HepG2 (cell line): ENCODE data around the gene VAC14. TPM values are rescaled to one million over a fixed set of nuclear protein-coding genes. Genes with fewer than 3 reads are reported as not detected.
A peak's percentile ranks its signal among the peaks of the same experiment; 100 is the strongest.

Source experiments
- ATM ChIP-seq: fragments of 450-650 bp; IDR thresholded peaks from 2 replicates; pipeline ENCODE4 v1.7.1; 2017; ENCODE audit warnings: mild to moderate bottlenecking, borderline replicate concordance
- CBX5 ChIP-seq: sonication (generic); formaldehyde crosslinking; IDR thresholded peaks from 2 replicates; pipeline ENCODE4 v1.4.0; 2020; ENCODE audit warnings: missing genetic modification reagents, borderline replicate concordance
- CCAR2 ChIP-seq: fragments of 200-400 bp; formaldehyde crosslinking; optimal IDR thresholded peaks from 2 replicates; pipeline ENCODE3; 2018; ENCODE audit warnings: low read depth, mild to moderate bottlenecking, low read length, moderate library complexity
- DNMT1 ChIP-seq: sonication (generic); formaldehyde crosslinking; IDR thresholded peaks from 2 replicates; pipeline ENCODE4 v1.5.1; 2020; ENCODE audit warnings: mild to moderate bottlenecking, missing genetic modification reagents
- HOXA5 ChIP-seq: sonication (generic); formaldehyde crosslinking; IDR thresholded peaks from 2 replicates; pipeline ENCODE4 v1.4.0; 2020; ENCODE audit warnings: missing genetic modification reagents
- JARID2 ChIP-seq: sonication (generic); formaldehyde crosslinking; IDR thresholded peaks from 2 replicates; pipeline ENCODE4 v1.8.1; 2023; ENCODE audit warnings: missing genetic modification reagents, inconsistent platforms; ENCODE audit not compliant: insufficient replicate concordance
- NFRKB ChIP-seq: fragments of 450-650 bp; IDR thresholded peaks from 2 replicates; pipeline ENCODE4 v1.6.1; 2017
- PCBP1 ChIP-seq: fragments of 200-400 bp; formaldehyde crosslinking; IDR thresholded peaks from 2 replicates; pipeline ENCODE4 v1.6.1; 2017; ENCODE audit warnings: mild to moderate bottlenecking, low read depth, low read length, borderline replicate concordance
- PTBP1 ChIP-seq: fragments of 200-400 bp; formaldehyde crosslinking; IDR thresholded peaks from 2 replicates; pipeline ENCODE4 v1.6.1; 2018; ENCODE audit warnings: low read length, low read depth; ENCODE audit not compliant: poor library complexity, severe bottlenecking
- SP2 ChIP-seq: sonication (generic); formaldehyde crosslinking; IDR thresholded peaks from 2 replicates; pipeline ENCODE4 v1.5.1; 2020; ENCODE audit warnings: mild to moderate bottlenecking, missing genetic modification reagents
- ZBTB7B ChIP-seq: sonication (generic); formaldehyde crosslinking; IDR thresholded peaks from 2 replicates; pipeline ENCODE4 v1.4.0; 2020; ENCODE audit warnings: missing genetic modification reagents
- ZNF24 ChIP-seq: fragments of 450-650 bp; IDR thresholded peaks from 2 replicates; pipeline ENCODE4 v1.6.1; 2017; ENCODE audit warnings: antibody characterized with exemption, mild to moderate bottlenecking
- ZNF350 ChIP-seq: sonication (generic); formaldehyde crosslinking; IDR thresholded peaks from 2 replicates; pipeline ENCODE4 v1.4.0; 2020; ENCODE audit warnings: mild to moderate bottlenecking, low read depth, missing genetic modification reagents, borderline replicate concordance
- ZNF510 ChIP-seq: sonication (generic); formaldehyde crosslinking; IDR thresholded peaks from 2 replicates; pipeline ENCODE4 v1.4.0; 2020; ENCODE audit warnings: low read depth, mild to moderate bottlenecking, missing genetic modification reagents
- ZNF547 ChIP-seq: sonication (generic); formaldehyde crosslinking; IDR thresholded peaks from 2 replicates; pipeline ENCODE4 v1.5.1; 2020; ENCODE audit warnings: mild to moderate bottlenecking, missing genetic modification reagents
- ZNF782 ChIP-seq: sonication (generic); formaldehyde crosslinking; IDR thresholded peaks from 2 replicates; pipeline ENCODE4 v1.4.0; 2020; ENCODE audit warnings: missing genetic modification reagents, mild to moderate bottlenecking, borderline replicate concordance
- ZNF878 ChIP-seq: sonication (generic); formaldehyde crosslinking; IDR thresholded peaks from 2 replicates; pipeline ENCODE4 v1.8.1; 2023; ENCODE audit warnings: mild to moderate bottlenecking, missing genetic modification reagents, moderate library complexity
- polyA plus RNA-seq, 8 experiments: library from polyadenylated mRNA; depleted of rRNA in 3 of 8; stranded (reverse) in 7 of 8; unstranded in 1 of 8; fragments of >200 nt; fragmentation: Illumina TruSeq in 4 of 8; extraction: Trizol in 4 of 8; gene quantifications; 2 replicates each; pipeline versions ENCODE4 v1.2.1 to v1.2.3, GENCODE V29; 2011 to 2016; ENCODE audit warnings: low read depth in 4 of 8, missing spikeins in 1 of 8, mixed read lengths in 1 of 8; ENCODE audit not compliant: insufficient read depth in 1 of 8
- total RNA-seq, 5 experiments: library from RNA; depleted of rRNA; stranded (reverse); fragments of >200 nt; fragmentation: Illumina TruSeq; extraction: Trizol; gene quantifications; 2 replicates each; pipeline ENCODE4 v1.2.3, GENCODE V29; 2016; ENCODE audit warnings: low read depth in 1 of 5
- TF ChIP-seq, protein P1 (sequence below): sonication (generic); formaldehyde crosslinking; IDR thresholded peaks from 2 replicates; pipeline ENCODE4 v1.9.0; 2021; ENCODE audit warnings: missing genetic modification reagents, borderline replicate concordance
- TF ChIP-seq, protein P2 (sequence below), 2 experiments: fragments of 450-650 bp in 1 of 2; sonication (generic) in 1 of 2; formaldehyde crosslinking; IDR thresholded peaks; 2 replicates each; pipeline versions ENCODE4 v1.5.0 to v1.8.0; 2020 to 2022; ENCODE audit warnings: mild to moderate bottlenecking in 1 of 2, missing genetic modification reagents in 1 of 2
- TF ChIP-seq, protein P3 (sequence below): IDR thresholded peaks from 2 replicates; pipeline ENCODE4 v1.6.1; 2012; ENCODE audit warnings: low read length, improper control_type of control experiment
- TF ChIP-seq, protein P4 (sequence below): sonication (generic); formaldehyde crosslinking; conservative IDR thresholded peaks from 2 replicates; pipeline ENCODE4 v1.8.0; 2022; ENCODE audit warnings: mild to moderate bottlenecking, moderate library complexity, missing genetic modification reagents

The VAC14 gene
- total and polyA plus RNA-seq, 2 of the 13 experiments (the other 11 are each of a cell fraction or from before 2014, with no cell fraction given), result 23.5 to 24.6 TPM

DNA sequence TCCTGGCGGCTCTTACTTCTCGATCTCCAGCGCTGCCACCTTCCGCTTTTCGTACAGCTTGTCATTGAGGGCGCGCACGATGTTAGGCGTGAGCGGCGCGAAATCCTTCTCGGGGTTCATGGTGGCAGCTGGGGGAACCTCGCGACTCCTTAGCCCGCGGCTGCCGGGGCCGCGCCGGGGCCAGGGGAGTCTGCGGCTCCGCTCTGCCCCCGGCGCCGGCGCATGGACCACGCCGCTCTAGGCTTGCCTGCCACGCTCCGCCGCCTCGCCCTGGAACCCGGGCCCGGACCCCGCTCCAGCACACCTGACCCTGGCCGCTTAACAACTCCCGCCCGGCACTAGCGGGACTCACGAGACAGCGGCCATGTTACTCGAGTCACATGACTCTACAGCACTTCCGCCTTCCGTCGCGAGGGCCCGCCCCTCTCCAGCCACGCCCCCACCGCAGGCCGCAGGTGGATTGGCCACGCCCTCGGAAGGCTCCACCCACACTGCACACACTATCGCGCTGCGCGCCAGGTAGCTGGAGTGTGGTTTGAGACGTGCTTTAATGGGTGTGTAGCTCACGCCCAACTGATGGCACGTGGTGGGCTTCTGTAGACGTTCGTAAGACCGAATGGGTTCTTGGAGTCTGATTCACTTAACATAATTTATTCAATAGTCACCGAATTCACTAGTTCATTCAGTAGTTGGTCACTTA, at the start of gene VAC14 (continued):
- 0 out of 2 replicates have a peak, but pooled peaks have one; percentile 34 for TF ChIP-seq PCBP1
- no peak for TF ChIP-seq ZNF510 (CRISPR knock-in tag)
- TF ChIP-seq, protein P1, sequence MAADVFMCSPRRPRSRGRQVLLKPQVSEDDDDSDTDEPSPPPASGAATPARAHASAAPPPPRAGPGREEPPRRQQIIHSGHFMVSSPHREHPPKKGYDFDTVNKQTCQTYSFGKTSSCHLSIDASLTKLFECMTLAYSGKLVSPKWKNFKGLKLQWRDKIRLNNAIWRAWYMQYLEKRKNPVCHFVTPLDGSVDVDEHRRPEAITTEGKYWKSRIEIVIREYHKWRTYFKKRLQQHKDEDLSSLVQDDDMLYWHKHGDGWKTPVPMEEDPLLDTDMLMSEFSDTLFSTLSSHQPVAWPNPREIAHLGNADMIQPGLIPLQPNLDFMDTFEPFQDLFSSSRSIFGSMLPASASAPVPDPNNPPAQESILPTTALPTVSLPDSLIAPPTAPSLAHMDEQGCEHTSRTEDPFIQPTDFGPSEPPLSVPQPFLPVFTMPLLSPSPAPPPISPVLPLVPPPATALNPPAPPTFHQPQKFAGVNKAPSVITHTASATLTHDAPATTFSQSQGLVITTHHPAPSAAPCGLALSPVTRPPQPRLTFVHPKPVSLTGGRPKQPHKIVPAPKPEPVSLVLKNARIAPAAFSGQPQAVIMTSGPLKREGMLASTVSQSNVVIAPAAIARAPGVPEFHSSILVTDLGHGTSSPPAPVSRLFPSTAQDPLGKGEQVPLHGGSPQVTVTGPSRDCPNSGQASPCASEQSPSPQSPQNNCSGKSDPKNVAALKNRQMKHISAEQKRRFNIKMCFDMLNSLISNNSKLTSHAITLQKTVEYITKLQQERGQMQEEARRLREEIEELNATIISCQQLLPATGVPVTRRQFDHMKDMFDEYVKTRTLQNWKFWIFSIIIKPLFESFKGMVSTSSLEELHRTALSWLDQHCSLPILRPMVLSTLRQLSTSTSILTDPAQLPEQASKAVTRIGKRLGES (CRISPR knock-in tag), result no peak
- TF ChIP-seq ZNF782 (CRISPR knock-in tag), result no peak
- TF ChIP-seq CCAR2, result no peak
- peak; percentile 28 for TF ChIP-seq PTBP1
- TF ChIP-seq, protein P2, sequence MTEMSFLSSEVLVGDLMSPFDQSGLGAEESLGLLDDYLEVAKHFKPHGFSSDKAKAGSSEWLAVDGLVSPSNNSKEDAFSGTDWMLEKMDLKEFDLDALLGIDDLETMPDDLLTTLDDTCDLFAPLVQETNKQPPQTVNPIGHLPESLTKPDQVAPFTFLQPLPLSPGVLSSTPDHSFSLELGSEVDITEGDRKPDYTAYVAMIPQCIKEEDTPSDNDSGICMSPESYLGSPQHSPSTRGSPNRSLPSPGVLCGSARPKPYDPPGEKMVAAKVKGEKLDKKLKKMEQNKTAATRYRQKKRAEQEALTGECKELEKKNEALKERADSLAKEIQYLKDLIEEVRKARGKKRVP (CRISPR knock-in tag; IDR thresholded peaks at IDR 0.05), result 0 out of 4 replicates have a peak, but pooled peaks of 1 of the 2 experiments have one; percentile 20
- no peak for TF ChIP-seq ZNF547 (CRISPR knock-in tag)
- no peak for TF ChIP-seq JARID2 (CRISPR knock-in tag)
- TF ChIP-seq NFRKB, result no peak
- 0 out of 2 replicates have a peak, but pooled peaks have one; percentile 74 for TF ChIP-seq DNMT1 (CRISPR knock-in tag)
- TF ChIP-seq SP2 (CRISPR knock-in tag), result peak; percentile 82
- TF ChIP-seq ATM, result no peak
- TF ChIP-seq, protein P3, sequence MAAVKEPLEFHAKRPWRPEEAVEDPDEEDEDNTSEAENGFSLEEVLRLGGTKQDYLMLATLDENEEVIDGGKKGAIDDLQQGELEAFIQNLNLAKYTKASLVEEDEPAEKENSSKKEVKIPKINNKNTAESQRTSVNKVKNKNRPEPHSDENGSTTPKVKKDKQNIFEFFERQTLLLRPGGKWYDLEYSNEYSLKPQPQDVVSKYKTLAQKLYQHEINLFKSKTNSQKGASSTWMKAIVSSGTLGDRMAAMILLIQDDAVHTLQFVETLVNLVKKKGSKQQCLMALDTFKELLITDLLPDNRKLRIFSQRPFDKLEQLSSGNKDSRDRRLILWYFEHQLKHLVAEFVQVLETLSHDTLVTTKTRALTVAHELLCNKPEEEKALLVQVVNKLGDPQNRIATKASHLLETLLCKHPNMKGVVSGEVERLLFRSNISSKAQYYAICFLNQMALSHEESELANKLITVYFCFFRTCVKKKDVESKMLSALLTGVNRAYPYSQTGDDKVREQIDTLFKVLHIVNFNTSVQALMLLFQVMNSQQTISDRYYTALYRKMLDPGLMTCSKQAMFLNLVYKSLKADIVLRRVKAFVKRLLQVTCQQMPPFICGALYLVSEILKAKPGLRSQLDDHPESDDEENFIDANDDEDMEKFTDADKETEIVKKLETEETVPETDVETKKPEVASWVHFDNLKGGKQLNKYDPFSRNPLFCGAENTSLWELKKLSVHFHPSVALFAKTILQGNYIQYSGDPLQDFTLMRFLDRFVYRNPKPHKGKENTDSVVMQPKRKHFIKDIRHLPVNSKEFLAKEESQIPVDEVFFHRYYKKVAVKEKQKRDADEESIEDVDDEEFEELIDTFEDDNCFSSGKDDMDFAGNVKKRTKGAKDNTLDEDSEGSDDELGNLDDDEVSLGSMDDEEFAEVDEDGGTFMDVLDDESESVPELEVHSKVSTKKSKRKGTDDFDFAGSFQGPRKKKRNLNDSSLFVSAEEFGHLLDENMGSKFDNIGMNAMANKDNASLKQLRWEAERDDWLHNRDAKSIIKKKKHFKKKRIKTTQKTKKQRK, result no peak
- peak; percentile 62 for TF ChIP-seq ZNF350 (CRISPR knock-in tag)
- 0 out of 2 replicates have a peak, but pooled peaks have one; percentile 41 for TF ChIP-seq HOXA5 (CRISPR knock-in tag)
- no peak for TF ChIP-seq ZNF878 (CRISPR knock-in tag)
- TF ChIP-seq, protein P4, sequence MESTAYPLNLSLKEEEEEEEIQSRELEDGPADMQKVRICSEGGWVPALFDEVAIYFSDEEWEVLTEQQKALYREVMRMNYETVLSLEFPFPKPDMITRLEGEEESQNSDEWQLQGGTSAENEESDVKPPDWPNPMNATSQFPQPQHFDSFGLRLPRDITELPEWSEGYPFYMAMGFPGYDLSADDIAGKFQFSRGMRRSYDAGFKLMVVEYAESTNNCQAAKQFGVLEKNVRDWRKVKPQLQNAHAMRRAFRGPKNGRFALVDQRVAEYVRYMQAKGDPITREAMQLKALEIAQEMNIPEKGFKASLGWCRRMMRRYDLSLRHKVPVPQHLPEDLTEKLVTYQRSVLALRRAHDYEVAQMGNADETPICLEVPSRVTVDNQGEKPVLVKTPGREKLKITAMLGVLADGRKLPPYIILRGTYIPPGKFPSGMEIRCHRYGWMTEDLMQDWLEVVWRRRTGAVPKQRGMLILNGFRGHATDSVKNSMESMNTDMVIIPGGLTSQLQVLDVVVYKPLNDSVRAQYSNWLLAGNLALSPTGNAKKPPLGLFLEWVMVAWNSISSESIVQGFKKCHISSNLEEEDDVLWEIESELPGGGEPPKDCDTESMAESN (CRISPR knock-in tag), result no peak
- TF ChIP-seq CBX5 (CRISPR knock-in tag), result peak; percentile 85
- no peak for TF ChIP-seq ZBTB7B (CRISPR knock-in tag)
- TF ChIP-seq ZNF24, result no peak
